GM18505 (cell line): ENCODE measurements around the gene CFAP57.

Source experiments
- ATAC-seq: cut with Tn5 transposase; IDR thresholded peaks from one replicate; pipeline ENCODE4 v1.9.1; 2021; ENCODE audit not compliant: unreplicated experiment
- POLR2A ChIP-seq: IDR thresholded peaks from 4 replicates; pipeline ENCODE4 v1.6.1; 2011; ENCODE audit warnings: borderline replicate concordance; ENCODE audit not compliant: insufficient read depth, insufficient read length; ENCODE audit errors: extremely low read depth

The CFAP57 gene

GRCh38 chr1:43266881-43267280 is 94.8 kb downstream of the CFAP57 start:
- no peak for ATAC-seq
- TF ChIP-seq POLR2A: no peak

- no peak for ATAC-seq
- no peak for TF ChIP-seq POLR2A
These were observed 95.2 kb downstream of the CFAP57 start for GRCh38 chr1:43267291-43267805.

GRCh38 chr1:43267818-43268425 is 95.8 kb downstream of the CFAP57 start:
- ATAC-seq: no peak
- no peak for TF ChIP-seq POLR2A

- no peak for ATAC-seq
- no peak for TF ChIP-seq POLR2A
These were observed 97.7 kb downstream of the CFAP57 start, which contains the start of gene TMEM125 for GRCh38 chr1:43269627-43270375. TMEM125 (plus strand) TSS chr1:43269983; CDS start chr1:43272723, 2,740 bp downstream.

- no peak for TF ChIP-seq POLR2A
- no peak for ATAC-seq
These were observed 98.4 kb downstream of the CFAP57 start for GRCh38 chr1:43270421-43271095.

- no peak for ATAC-seq
These were observed 99.3 kb downstream of the CFAP57 start for GRCh38 chr1:43271186-43272118.

GRCh38 chr1:43272161-43272560 is 100.0 kb downstream of the CFAP57 start:
- TF ChIP-seq POLR2A: no peak
- no peak for ATAC-seq

More at GRCh38 chr1:43271186-43272118, 99.3 kb downstream of the CFAP57 start:
- no peak for TF ChIP-seq POLR2A

- no peak for TF ChIP-seq POLR2A
- ATAC-seq: no peak
These were observed 100.7 kb downstream of the CFAP57 start for GRCh38 chr1:43272576-43273571.

- ATAC-seq: no peak
- TF ChIP-seq POLR2A: no peak
These were observed 101.6 kb downstream of the CFAP57 start for GRCh38 chr1:43273708-43274107.

- no peak for TF ChIP-seq POLR2A
- no peak for ATAC-seq
These were observed 102.1 kb downstream of the CFAP57 start for GRCh38 chr1:43274125-43274803.

GRCh38 chr1:43274804-43275180 is 102.7 kb downstream of the CFAP57 start:
- no peak for ATAC-seq

More at GRCh38 chr1:43274804-43275180, 102.7 kb downstream of the CFAP57 start:
- TF ChIP-seq POLR2A: no peak
